ENCODE data around the gene TNS3.

TNS3 gene

GRCh38 chr7:47552621-47553020 lies 29.3 kb downstream of the TNS3 start:
- Histone ChIP-seq H3K4me3 (replicated peaks; ENCODE audit: insufficient read depth, low read length) (no peak overlapping the region), H3K27ac (replicated peaks) (no peak overlapping the region), H3K27me3 (ENCODE audit: insufficient read depth, poor library complexity, severe bottlenecking) (no peaks in the 10 kb centered on the region)
- DNase-seq (ENCODE audit: low read depth in 1 of 2, low spot score in 1 of 2), result no peak
- no peak for TF ChIP-seq SPI1 (IDR thresholded peaks at IDR 0.05; ENCODE audit: borderline replicate concordance, low read depth)
- no peak for TF ChIP-seq POLR2AphosphoS5 (IDR thresholded peaks at IDR 0.05; ENCODE audit: low read depth)
- TF ChIP-seq CTCF (IDR thresholded peaks at IDR 0.05; ENCODE audit: insufficient read depth, low read length), result no peak
- TF ChIP-seq GABPA (IDR thresholded peaks at IDR 0.05; ENCODE audit: low read depth), result no peak
- no peak for TF ChIP-seq REST (IDR thresholded peaks at IDR 0.05; ENCODE audit: insufficient replicate concordance, low read depth)

DNA sequence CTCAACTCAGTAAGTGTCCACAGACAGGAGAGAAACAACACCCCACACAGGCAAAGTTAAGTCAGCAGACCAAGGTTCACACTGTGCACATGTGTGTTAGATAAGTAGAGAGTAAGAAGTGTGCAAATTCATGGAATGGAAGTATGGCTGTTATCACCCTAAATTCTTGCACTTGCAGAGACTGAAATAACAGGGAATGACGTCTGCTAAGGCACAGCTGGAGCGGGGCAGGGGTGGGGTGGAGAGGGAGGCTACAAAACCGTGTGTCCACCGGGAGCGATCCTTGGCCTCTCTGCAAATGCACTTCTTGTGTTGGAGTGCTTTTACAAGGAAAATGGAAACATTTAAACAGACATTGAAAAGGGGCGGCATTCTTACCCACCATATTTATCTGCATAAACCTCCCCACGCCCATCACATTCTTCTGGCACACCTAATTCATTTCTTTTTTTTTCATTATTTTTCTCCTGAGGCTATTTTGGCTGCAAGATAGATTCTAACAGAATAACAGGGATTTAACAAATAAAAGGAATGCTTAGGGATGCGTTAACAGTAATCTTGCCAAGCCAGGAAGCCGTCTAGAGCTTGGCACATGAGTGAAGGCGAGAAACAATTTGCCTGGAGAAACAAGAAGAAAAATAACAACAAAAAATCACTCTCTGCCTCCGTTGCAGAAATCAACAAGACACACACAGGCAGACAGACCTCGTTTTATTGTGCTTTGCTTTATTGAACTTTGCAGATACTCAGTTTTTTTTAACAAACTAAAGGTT lies 30.1 kb downstream of the TNS3 start:
- Histone ChIP-seq H3K27me3 (ENCODE audit: insufficient read depth, poor library complexity, severe bottlenecking) (no peaks in the 10 kb centered on the region), H3K4me3 (replicated peaks; ENCODE audit: insufficient read depth, low read length) (no peak overlapping the region), H3K27ac (replicated peaks) (no peak overlapping the region)
- TF ChIP-seq REST (IDR thresholded peaks at IDR 0.05; ENCODE audit: insufficient replicate concordance, low read depth) (no peak), SPI1 (IDR thresholded peaks at IDR 0.05; ENCODE audit: borderline replicate concordance, low read depth) (no peak), POLR2AphosphoS5 (IDR thresholded peaks at IDR 0.05; ENCODE audit: low read depth) (no peak), CTCF (IDR thresholded peaks at IDR 0.05; ENCODE audit: insufficient read depth, low read length) (no peak), GABPA (IDR thresholded peaks at IDR 0.05; ENCODE audit: low read depth) (no peak)
- DNase-seq (ENCODE audit: low read depth in 1 of 2, low spot score in 1 of 2), result no peak

DNA sequence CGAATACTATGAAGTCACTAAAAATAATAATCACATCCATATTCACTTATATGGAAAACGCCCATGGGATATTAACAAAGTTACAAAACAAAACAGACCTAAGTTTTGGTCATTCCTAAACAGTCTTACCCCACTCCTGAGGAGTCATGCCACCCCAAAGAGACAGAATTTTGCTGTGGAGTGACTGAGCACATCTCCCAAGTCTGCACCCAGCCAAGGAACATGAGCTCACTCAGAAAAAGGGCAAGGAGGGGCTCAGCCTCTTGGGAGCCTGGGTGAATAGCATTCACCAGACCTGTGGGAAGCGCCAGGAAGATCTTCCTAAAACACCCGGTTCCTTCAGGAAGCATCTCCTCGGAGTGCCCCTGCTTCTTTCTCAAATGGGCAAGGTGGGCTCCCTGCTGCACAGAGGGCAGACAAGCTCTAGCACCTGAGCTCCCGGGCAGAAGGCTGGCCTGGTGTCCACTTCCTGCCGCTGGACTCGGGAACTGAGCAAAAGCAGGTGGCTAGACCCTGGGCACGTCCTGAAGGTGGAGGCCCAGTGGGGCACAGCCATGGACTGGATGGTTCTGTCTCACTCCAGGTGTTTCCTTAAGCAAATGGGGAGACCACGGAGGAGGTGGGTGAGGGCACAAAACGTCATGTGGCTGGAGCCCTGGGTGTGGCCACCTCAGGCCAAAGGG lies 31.0 kb downstream of the TNS3 start:
- DNase-seq (ENCODE audit: low read depth in 1 of 2, low spot score in 1 of 2), result no peak
- H3K27me3 ChIP-seq (ENCODE audit: insufficient read depth, poor library complexity, severe bottlenecking), result no peaks in the 10 kb centered on the region
- TF ChIP-seq SPI1 (IDR thresholded peaks at IDR 0.05; ENCODE audit: borderline replicate concordance, low read depth) (no peak), CTCF (IDR thresholded peaks at IDR 0.05; ENCODE audit: insufficient read depth, low read length) (no peak), REST (IDR thresholded peaks at IDR 0.05; ENCODE audit: insufficient replicate concordance, low read depth) (no peak), GABPA (IDR thresholded peaks at IDR 0.05; ENCODE audit: low read depth) (no peak), POLR2AphosphoS5 (IDR thresholded peaks at IDR 0.05; ENCODE audit: low read depth) (no peak)
- no peak overlapping the region for H3K27ac ChIP-seq (replicated peaks)
- no peak overlapping the region for H3K4me3 ChIP-seq (replicated peaks; ENCODE audit: insufficient read depth, low read length)

Measured in HL-60 (cell line).